Osteoblast (primary cell): Measurements from ENCODE around the gene CASZ1. TPM values are rescaled to one million over a fixed set of nuclear protein-coding genes. Genes with fewer than 3 reads are reported as not detected.

Experiments used
- DNase-seq: peaks from one replicate; pipeline ENCODE4 v3.0.0; 2011; ENCODE audit warnings: low spot score, mixed read lengths; ENCODE audit not compliant: insufficient read length; ENCODE audit errors: missing footprints
- H2AFZ ChIP-seq: 2 replicates; pipeline ENCODE4 v1.6.0; 2011; ENCODE audit warnings: mild to moderate bottlenecking, low read length
- H3K27ac ChIP-seq: 2 replicates; pipeline ENCODE4 v1.5.1; 2011; ENCODE audit warnings: mild to moderate bottlenecking, low read depth, low read length, moderate library complexity
- H3K27me3 ChIP-seq: 2 replicates; pipeline ENCODE4 v1.6.0; 2012; ENCODE audit warnings: mild to moderate bottlenecking, control low read depth, inconsistent platforms, low read length, moderate library complexity; ENCODE audit not compliant: insufficient read depth
- H3K36me3 ChIP-seq: 2 replicates; pipeline ENCODE4 v1.5.1; 2011; ENCODE audit warnings: mild to moderate bottlenecking, low read length, control low read depth, moderate library complexity; ENCODE audit not compliant: insufficient read depth
- H3K4me1 ChIP-seq: 2 replicates; pipeline ENCODE4 v1.5.1; 2011; ENCODE audit warnings: mild to moderate bottlenecking, low read length, control low read depth, moderate library complexity; ENCODE audit not compliant: insufficient read depth
- H3K4me2 ChIP-seq: 2 replicates; pipeline ENCODE4 v1.6.0; 2011; ENCODE audit warnings: mild to moderate bottlenecking, low read length; ENCODE audit not compliant: insufficient read depth
- H3K4me3 ChIP-seq: fragments of 200-600 bp; sonication (generic); 3 replicates; pipeline ENCODE4 v1.5.1; 2012; ENCODE audit warnings: mild to moderate bottlenecking, low read length, inconsistent platforms; ENCODE audit not compliant: insufficient read depth
- H3K79me2 ChIP-seq: 2 replicates; pipeline ENCODE4 v1.6.0; 2012; ENCODE audit warnings: mild to moderate bottlenecking, low read length, control low read depth, inconsistent platforms; ENCODE audit not compliant: insufficient read depth
- H3K9me3 ChIP-seq: 2 replicates; pipeline ENCODE4 v1.5.1; 2011; ENCODE audit warnings: low read depth, low read length, control low read depth
- H4K20me1 ChIP-seq: 2 replicates; pipeline ENCODE4 v1.6.0; 2012; ENCODE audit warnings: mild to moderate bottlenecking, low read length, control low read depth; ENCODE audit not compliant: insufficient read depth
- CTCF ChIP-seq: IDR thresholded peaks from 2 replicates; pipeline ENCODE4 v1.5.1; 2011; ENCODE audit warnings: mild to moderate bottlenecking, low read depth, low read length, moderate library complexity; ENCODE audit errors: extremely low read depth
- total RNA-seq: library from RNA; depleted of rRNA; stranded (reverse); fragments of >200 nt; gene quantifications from 2 replicates; pipeline ENCODE4 v1.2.3, GENCODE V29; 2012

CASZ1 gene
- total RNA-seq, 1 donor: 0.36 TPM

DNA sequence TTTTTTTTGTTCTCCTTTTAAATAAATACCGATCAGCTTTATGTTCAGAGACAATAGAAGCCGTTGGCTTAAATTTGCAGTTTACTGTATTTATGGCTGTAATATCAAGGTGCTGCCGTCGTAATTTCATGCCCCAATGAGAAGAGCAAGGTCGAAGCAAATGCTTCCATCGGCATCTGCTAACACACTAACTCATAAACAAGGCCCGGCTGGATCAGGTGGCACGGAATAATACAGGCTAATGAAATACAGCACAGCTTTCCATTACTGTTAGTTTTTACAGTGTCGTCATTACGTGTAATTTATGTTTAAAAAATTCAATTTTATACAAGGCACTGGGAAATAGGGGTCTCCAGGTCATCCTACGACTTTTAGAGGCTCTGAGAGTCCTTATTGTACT lies 202.7 kb downstream of the CASZ1 start:
- no peak overlapping the region for H3K27ac ChIP-seq
- peaks cover 2% of the 10 kb centered on the region for H3K79me2 ChIP-seq
- H4K20me1 ChIP-seq: peaks cover 7% of the 10 kb centered on the region
- no peak for TF ChIP-seq CTCF
- H3K9me3 ChIP-seq: no peaks in the 10 kb centered on the region
- H3K4me3 ChIP-seq: no peak overlapping the region
- no peaks in the 10 kb centered on the region for H3K36me3 ChIP-seq
- H2AFZ ChIP-seq: no peak overlapping the region
- no peak overlapping the region for H3K4me2 ChIP-seq
- no peak for DNase-seq
- H3K27me3 ChIP-seq: no peaks in the 10 kb centered on the region
- H3K4me1 ChIP-seq: peaks cover under 1% of the 10 kb centered on the region

- Histone ChIP-seq H3K9me3 (no peaks in the 10 kb centered on the region), H3K27me3 (no peaks in the 10 kb centered on the region), H2AFZ (no peak overlapping the region), H3K4me2 (no peak overlapping the region), H4K20me1 (peaks cover 7% of the 10 kb centered on the region), H3K36me3 (no peaks in the 10 kb centered on the region), H3K4me1 (no peaks in the 10 kb centered on the region), H3K4me3 (no peak overlapping the region), H3K79me2 (peaks cover 2% of the 10 kb centered on the region), H3K27ac (no peak overlapping the region)
- no peak for DNase-seq
- TF ChIP-seq CTCF: no peak
Observed at GRCh38 chr1:10592373-10592772, 204.1 kb downstream of the CASZ1 start.

DNA sequence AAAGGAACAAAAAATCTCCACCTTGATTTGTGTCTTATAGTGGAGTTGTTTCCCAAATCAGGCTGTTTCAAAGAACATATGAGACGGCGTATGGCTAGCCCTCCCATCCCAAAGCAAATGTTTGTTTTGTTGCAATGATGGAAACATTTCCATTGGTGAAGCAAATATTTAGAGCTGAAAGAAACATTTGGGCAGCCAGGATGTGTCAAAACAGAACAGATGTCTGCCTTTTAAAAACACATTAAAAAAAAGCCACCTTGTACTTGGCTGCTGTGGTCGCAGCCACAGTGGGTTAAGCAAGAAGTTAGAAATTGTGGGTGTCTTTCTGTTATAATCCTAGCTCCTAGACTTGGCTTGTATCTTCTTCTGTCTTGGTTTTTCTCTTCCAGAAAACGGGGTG lies 205.4 kb downstream of the CASZ1 start:
- Histone ChIP-seq H2AFZ (no peak overlapping the region), H3K36me3 (no peaks in the 10 kb centered on the region), H4K20me1 (peaks cover 7% of the 10 kb centered on the region), H3K79me2 (peaks cover 2% of the 10 kb centered on the region), H3K4me3 (no peak overlapping the region), H3K27me3 (no peaks in the 10 kb centered on the region), H3K9me3 (no peaks in the 10 kb centered on the region), H3K27ac (no peak overlapping the region), H3K4me1 (no peaks in the 10 kb centered on the region), H3K4me2 (no peak overlapping the region)
- no peak for DNase-seq
- no peak for TF ChIP-seq CTCF

GRCh38 chr1:10589074-10589473 lies 207.4 kb downstream of the CASZ1 start:
- Histone ChIP-seq H4K20me1 (peaks cover 7% of the 10 kb centered on the region), H3K9me3 (no peaks in the 10 kb centered on the region), H3K79me2 (peaks cover 2% of the 10 kb centered on the region)

More at GRCh38 chr1:10589074-10589473, 207.4 kb downstream of the CASZ1 start:
- Histone ChIP-seq H3K27ac (no peak overlapping the region), H3K4me3 (no peak overlapping the region), H3K36me3 (no peaks in the 10 kb centered on the region), H3K4me1 (no peaks in the 10 kb centered on the region), H2AFZ (no peak overlapping the region), H3K27me3 (no peaks in the 10 kb centered on the region), H3K4me2 (no peak overlapping the region)
- DNase-seq: no peak
- no peak for TF ChIP-seq CTCF
